Measurements from ENCODE around the gene LRRC3.

- TF ChIP-seq EZH2 (optimal IDR thresholded peaks at IDR 0.05; ENCODE audit: low read depth, low read length) (no peak), CTCF (IDR thresholded peaks at IDR 0.05; ENCODE audit: low read length) (no peak)
Observed at GRCh38 chr21:44459712-44460440, 4.6 kb downstream of the LRRC3 start.

All from MM.1S (cell line).